Measurements from ENCODE around the gene MUC22. TPM values are rescaled to one million over a fixed set of nuclear protein-coding genes. Genes with fewer than 3 reads are reported as not detected.

The MUC22 gene
- total and polyA plus RNA-seq, 2 of the 4 experiments (the other 2 are of a cell fraction): 0.02 TPM; not detected in 1

DNA sequence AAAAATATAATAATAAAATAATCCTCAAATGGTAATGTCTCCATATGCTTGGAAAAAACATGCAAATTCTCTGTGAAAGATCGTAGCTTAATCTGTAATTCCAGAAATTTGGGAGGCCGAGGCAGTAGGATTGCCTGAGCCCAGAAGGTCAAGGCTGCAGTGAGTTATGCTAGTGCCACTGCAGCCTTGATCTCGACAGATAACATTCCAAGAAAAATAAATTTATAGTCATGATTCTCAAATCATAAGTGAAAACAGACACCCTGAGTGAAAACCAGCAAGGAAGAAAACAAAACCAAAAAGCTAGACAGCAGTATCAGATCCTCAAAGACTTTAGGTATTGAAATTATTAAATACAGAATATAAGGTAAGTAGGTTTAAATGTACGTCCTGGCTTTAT lies 30.6 kb upstream of the MUC22 start:
- H2AFZ ChIP-seq (replicated peaks; ENCODE audit: low read length, poor library complexity): no peak overlapping the region
- H4K91ac ChIP-seq (ENCODE audit: insufficient read depth, low read depth, low read length): no peak overlapping the region
- H2BK15ac ChIP-seq (ENCODE audit: low read depth, low read length): no peak overlapping the region
- H2AK9ac ChIP-seq (replicated peaks; ENCODE audit: low read depth, low read length, poor library complexity): no peak overlapping the region
- H3K9ac ChIP-seq (ENCODE audit: low read depth, low read length): no peak overlapping the region
- in situ Hi-C loops (cut with MboI; ENCODE audit: low sequenced_read_pairs) (no loop called here), intact Hi-C loops (cut with micrococcal nuclease) (no loop called here), dilution Hi-C loops (cut with HindIII; ENCODE audit: low sequenced_read_pairs, unreplicated experiment) (no loop called here)
- H3K9me1 ChIP-seq (ENCODE audit: insufficient read depth, low read length): no peaks in the 10 kb centered on the region
- H4K8ac ChIP-seq (ENCODE audit: low read depth in 2 of 2, low read length in 2 of 2): no peak overlapping the region
- no peak overlapping the region for H3K18ac ChIP-seq (ENCODE audit: low read depth, low read length)
- no peak overlapping the region for H3K14ac ChIP-seq (replicated peaks; ENCODE audit: low read depth, low read length)
- H4K20me1 ChIP-seq (ENCODE audit: insufficient read depth, low read length): no peaks in the 10 kb centered on the region
- no peak overlapping the region for H3K27ac ChIP-seq (ENCODE audit: insufficient read depth, low read length)
- H2BK120ac ChIP-seq (ENCODE audit: low read depth, low read length): no peak overlapping the region
- WGBS, 2 experiments (ENCODE audit: extremely low coverage in 2 of 2, insufficient read length in 1 of 2): no CpG with 5 or more reads among the region's 4 CpGs
- no peaks in the 10 kb centered on the region for H3K79me1 ChIP-seq (ENCODE audit: low read depth in 1 of 2, low read length in 2 of 2)
- H3K36me3 ChIP-seq (ENCODE audit: control insufficient read depth, insufficient read depth, low read length): no peaks in the 10 kb centered on the region
- no peak overlapping the region for H3K56ac ChIP-seq (ENCODE audit: extremely low read depth, insufficient read depth, low read length)
- POLR2A ChIA-PET (ENCODE audit: unreplicated experiment): no interaction called here
- TF ChIP-seq CHD1 (IDR thresholded peaks at IDR 0.05; ENCODE audit: low read depth, low read length) (no peak), CEBPB (IDR thresholded peaks at IDR 0.05; ENCODE audit: low read depth, low read length) (no peak), POLR2A (IDR thresholded peaks at IDR 0.05; ENCODE audit: low read depth, low read length) (no peak), MAZ (IDR thresholded peaks at IDR 0.05; ENCODE audit: borderline replicate concordance, low read depth, low read length) (no peak), FOS (IDR thresholded peaks at IDR 0.05; ENCODE audit: low read depth, low read length) (no peak), SMC3 (IDR thresholded peaks at IDR 0.05; ENCODE audit: low read depth, low read length) (no peak), MXI1 (IDR thresholded peaks at IDR 0.05; ENCODE audit: borderline replicate concordance, low read depth, low read length) (no peak), BHLHE40 (IDR thresholded peaks at IDR 0.05; ENCODE audit: low read depth, low read length) (no peak), NFE2L2 (IDR thresholded peaks at IDR 0.05; ENCODE audit: low read depth, low read length) (no peak), RFX5 (IDR thresholded peaks at IDR 0.05; ENCODE audit: low read depth, low read length) (no peak), MAFK (IDR thresholded peaks at IDR 0.05; ENCODE audit: low read depth, low read length) (no peak), RCOR1 (IDR thresholded peaks at IDR 0.05; ENCODE audit: insufficient replicate concordance, low read length) (no peak)
- TF ChIP-seq, protein P1, sequence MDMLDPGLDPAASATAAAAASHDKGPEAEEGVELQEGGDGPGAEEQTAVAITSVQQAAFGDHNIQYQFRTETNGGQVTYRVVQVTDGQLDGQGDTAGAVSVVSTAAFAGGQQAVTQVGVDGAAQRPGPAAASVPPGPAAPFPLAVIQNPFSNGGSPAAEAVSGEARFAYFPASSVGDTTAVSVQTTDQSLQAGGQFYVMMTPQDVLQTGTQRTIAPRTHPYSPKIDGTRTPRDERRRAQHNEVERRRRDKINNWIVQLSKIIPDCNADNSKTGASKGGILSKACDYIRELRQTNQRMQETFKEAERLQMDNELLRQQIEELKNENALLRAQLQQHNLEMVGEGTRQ (IDR thresholded peaks at IDR 0.05; ENCODE audit: low read depth, low read length): no peak
- TF ChIP-seq, protein P2, sequence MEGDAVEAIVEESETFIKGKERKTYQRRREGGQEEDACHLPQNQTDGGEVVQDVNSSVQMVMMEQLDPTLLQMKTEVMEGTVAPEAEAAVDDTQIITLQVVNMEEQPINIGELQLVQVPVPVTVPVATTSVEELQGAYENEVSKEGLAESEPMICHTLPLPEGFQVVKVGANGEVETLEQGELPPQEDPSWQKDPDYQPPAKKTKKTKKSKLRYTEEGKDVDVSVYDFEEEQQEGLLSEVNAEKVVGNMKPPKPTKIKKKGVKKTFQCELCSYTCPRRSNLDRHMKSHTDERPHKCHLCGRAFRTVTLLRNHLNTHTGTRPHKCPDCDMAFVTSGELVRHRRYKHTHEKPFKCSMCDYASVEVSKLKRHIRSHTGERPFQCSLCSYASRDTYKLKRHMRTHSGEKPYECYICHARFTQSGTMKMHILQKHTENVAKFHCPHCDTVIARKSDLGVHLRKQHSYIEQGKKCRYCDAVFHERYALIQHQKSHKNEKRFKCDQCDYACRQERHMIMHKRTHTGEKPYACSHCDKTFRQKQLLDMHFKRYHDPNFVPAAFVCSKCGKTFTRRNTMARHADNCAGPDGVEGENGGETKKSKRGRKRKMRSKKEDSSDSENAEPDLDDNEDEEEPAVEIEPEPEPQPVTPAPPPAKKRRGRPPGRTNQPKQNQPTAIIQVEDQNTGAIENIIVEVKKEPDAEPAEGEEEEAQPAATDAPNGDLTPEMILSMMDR (conservative IDR thresholded peaks at IDR 0.05; ENCODE audit: low read depth, low read length): no peak
- TF ChIP-seq, protein P3, sequence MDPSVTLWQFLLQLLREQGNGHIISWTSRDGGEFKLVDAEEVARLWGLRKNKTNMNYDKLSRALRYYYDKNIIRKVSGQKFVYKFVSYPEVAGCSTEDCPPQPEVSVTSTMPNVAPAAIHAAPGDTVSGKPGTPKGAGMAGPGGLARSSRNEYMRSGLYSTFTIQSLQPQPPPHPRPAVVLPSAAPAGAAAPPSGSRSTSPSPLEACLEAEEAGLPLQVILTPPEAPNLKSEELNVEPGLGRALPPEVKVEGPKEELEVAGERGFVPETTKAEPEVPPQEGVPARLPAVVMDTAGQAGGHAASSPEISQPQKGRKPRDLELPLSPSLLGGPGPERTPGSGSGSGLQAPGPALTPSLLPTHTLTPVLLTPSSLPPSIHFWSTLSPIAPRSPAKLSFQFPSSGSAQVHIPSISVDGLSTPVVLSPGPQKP (IDR thresholded peaks at IDR 0.05; ENCODE audit: borderline replicate concordance, low read depth, low read length): no peak
- H3K23ac ChIP-seq (ENCODE audit: low read depth, low read length): no peak overlapping the region
- peaks cover 6% of the 10 kb centered on the region; the same call in 1 of the 2 replicates for H3K4me1 ChIP-seq (ENCODE audit: control insufficient read depth, insufficient read depth, low read length)
- no peak overlapping the region for H2BK20ac ChIP-seq (ENCODE audit: low read depth, low read length)
- no peak overlapping the region for H3K4me3 ChIP-seq (ENCODE audit: insufficient read depth, low read depth, low read length)
- no peak overlapping the region for H2AK5ac ChIP-seq (ENCODE audit: low read depth, low read length)
- no TSS peak for BruUV-seq (replicated peaks)
- no peak overlapping the region for H3K4ac ChIP-seq (ENCODE audit: low read depth, low read length)
- no peaks in the 10 kb centered on the region for H3K9me3 ChIP-seq (ENCODE audit: control insufficient read depth, insufficient read depth, low read length)
- H4K5ac ChIP-seq (ENCODE audit: low read depth, low read length): no peak overlapping the region
- no peak overlapping the region for H2BK5ac ChIP-seq (ENCODE audit: low read depth, low read length, poor library complexity, severe bottlenecking)
- ATAC-seq (ENCODE audit: low read depth): no peak
- no peak overlapping the region for H3K4me2 ChIP-seq (ENCODE audit: low read depth, low read length)
- DNase-seq: no peak
- peaks cover 18% of the 10 kb centered on the region for H3K27me3 ChIP-seq (ENCODE audit: control insufficient read depth, insufficient read depth, low read length)
- CTCF ChIA-PET: no interaction called here

Measured in IMR-90 (cell line).